Stomach smooth muscle (tissue), 2 donors: ENCODE measurements around the gene BTBD9.

Source experiments
- H3K27ac ChIP-seq: one replicate; pipeline ENCODE4 v1.7.0; 2013; ENCODE audit warnings: mild to moderate bottlenecking, low read length, inconsistent platforms
- H3K27me3 ChIP-seq, 2 donors: one replicate each; pipeline ENCODE4 v1.7.0; 2013; ENCODE audit warnings: low read length in 2 of 2; ENCODE audit not compliant: insufficient read depth in 2 of 2, control insufficient read depth in 1 of 2
- H3K36me3 ChIP-seq, 2 donors: one replicate each; pipeline ENCODE4 v1.7.0; 2013; ENCODE audit warnings: low read length in 2 of 2; ENCODE audit not compliant: control insufficient read depth in 2 of 2, insufficient read depth in 2 of 2
- H3K4me1 ChIP-seq: one replicate; pipeline ENCODE4 v1.7.0; 2013; ENCODE audit warnings: low read length; ENCODE audit not compliant: control insufficient read depth, insufficient read depth
- H3K4me3 ChIP-seq, 2 donors: one replicate each; pipeline ENCODE4 v1.7.0; 2013; ENCODE audit warnings: low read length in 2 of 2
- H3K9ac ChIP-seq, 2 donors: one replicate each; pipeline ENCODE4 v1.7.0; 2013; ENCODE audit warnings: low read length in 2 of 2, mild to moderate bottlenecking in 1 of 2
- H3K9me3 ChIP-seq, 2 donors: one replicate each; pipeline ENCODE4 v1.7.0; 2013; ENCODE audit warnings: low read length in 2 of 2; ENCODE audit not compliant: control insufficient read depth in 2 of 2
- donor health status: healthy.
- donor health status: Pancreatic carcinoma.

The BTBD9 gene

DNA sequence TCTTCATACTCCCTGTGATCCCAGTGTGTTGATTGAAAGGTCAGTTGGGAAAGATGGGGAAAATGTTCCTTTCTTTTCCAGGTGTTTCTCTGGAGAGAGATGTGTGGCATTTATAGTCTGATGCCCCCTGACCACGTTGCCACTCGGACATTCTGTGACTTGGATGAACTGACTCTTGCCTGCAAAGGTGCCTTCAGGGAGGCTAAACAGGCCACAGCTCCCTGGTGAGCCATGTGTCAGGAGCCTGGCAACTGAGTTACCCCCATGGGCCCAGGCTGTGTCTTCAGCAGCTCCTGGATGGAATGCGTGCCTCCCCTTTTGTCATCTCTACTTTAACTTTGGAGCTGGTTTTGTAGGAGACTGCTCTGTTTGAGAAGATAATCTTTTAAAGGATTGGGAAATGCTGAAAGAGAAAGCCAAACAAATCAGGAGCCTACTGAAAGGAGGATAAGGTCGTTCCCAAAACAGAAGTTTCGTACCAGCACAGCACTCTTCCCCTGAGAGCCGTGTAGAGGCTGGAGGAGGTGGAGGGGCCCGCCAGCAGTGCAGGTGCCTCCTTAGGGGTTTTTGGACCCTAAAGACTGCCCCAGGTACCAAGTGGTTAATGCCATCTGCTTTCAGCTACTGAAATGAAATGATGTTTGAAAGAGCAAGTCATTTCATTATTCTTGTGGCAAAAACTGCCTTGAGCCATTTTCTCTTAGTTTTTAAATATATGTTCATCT lies 497.4 kb downstream of the BTBD9 start:
- Histone ChIP-seq H3K36me3 (no peaks in the 10 kb centered on the region), H3K4me3 (no peak overlapping the region), H3K9me3 (no peaks in the 10 kb centered on the region), H3K9ac (no peak overlapping the region), H3K27ac (no peak overlapping the region), H3K4me1 (peaks cover 5% of the 10 kb centered on the region), H3K27me3 (no peaks in the 10 kb centered on the region)

DNA sequence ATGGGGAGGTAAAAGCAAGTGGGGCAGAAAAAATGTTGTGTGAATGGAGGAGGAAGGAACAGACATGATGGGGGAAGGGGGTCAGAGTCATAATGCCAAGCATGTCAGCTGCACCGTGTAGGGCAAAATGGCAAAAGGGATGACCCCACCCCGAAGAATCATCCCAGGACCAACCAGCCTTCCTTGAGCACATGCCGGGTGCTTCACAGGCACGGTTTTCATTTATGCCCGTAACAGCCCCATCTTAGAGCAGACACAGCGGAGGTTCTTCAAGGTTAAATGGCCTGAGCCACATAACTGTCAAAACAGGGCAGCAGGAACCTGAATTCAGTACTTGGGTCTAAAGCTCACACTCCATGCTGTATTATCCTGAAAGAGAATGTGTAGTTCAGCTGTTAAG lies 498.0 kb downstream of the BTBD9 start:
- Histone ChIP-seq H3K4me1 (peaks cover 5% of the 10 kb centered on the region), H3K9me3 (no peaks in the 10 kb centered on the region), H3K27me3 (no peaks in the 10 kb centered on the region), H3K9ac (no peak overlapping the region), H3K36me3 (no peaks in the 10 kb centered on the region), H3K4me3 (no peak overlapping the region), H3K27ac (no peak overlapping the region)

DNA sequence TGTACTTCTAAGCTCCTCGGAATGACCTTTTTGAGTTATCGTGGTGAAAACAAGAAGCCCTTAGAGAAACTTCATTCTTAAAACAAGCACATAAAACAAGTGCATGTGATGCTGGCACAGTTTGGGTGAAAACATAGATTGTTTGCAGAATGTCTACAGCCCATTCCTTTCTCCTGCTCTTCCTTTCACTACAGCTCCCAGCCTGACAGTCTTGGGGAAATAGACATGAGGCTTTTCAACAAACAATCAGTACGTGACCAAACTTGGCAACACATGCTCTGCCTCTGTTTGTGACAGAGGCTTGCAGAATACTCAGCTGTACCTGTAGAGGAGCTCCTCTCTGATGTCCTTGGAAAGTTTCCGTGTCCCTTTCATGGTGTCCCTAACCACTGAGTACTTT lies 498.6 kb downstream of the BTBD9 start:
- no peak overlapping the region for H3K9ac ChIP-seq

DNA sequence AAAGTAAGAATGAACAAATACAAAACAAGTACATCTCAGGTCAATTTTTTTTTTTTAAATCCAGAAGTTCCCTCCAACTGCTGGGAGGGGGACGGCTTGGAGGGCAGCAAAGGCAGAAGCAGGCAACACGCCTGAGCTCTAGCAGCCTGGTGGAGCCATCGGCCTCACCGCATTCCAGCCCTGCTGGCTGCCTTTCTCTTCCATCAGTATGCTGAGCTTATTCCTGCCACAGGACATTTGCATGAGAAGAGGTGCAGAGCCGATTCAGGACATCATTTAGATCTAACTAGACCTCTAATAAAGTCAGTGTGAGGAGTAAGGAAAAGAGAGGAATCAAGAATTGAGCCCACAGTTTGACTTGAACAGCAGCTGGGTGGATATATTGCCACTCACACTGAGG lies 501.4 kb downstream of the BTBD9 start:
- no peak overlapping the region for H3K27ac ChIP-seq

More for the DNA sequence above, 498.6 kb downstream of the BTBD9 start:
- peaks cover 9% of the 10 kb centered on the region for H3K4me1 ChIP-seq
- H3K27ac ChIP-seq = no peak overlapping the region
- no peaks in the 10 kb centered on the region for H3K27me3 ChIP-seq
- H3K9me3 ChIP-seq = no peaks in the 10 kb centered on the region
- H3K4me3 ChIP-seq = no peak overlapping the region
- H3K36me3 ChIP-seq = no peaks in the 10 kb centered on the region

DNA sequence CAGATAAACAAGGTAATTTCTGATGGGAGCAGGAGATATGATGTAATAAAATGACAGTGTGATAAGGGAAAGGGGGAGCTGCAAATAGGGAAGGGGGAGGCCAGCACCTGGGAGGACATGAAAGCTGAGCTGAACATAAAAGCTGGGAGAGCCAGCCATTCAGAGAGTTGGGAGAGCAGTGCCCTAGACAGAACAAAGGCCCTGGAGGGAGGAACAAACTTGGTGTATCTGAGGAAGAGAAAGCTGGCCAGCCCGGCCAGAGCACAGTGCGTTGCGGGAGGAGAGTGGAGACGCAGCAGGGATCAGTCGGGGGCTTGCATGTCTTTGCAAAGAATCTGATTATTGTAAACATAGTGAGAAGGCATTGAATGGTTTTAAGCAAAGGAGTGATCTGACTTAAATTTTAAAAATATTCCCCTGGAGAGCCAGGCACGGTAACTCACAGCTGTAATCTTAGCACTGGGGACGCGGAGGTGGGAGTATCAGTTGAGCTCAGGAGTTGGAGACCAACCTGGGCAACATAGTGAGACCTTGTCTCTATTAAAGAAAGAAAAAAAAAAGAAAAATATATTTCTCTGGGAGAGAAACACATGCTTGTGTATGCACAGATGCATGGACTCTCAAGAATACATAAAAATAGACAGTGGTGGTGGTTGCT lies 502.0 kb downstream of the BTBD9 start:
- no peaks in the 10 kb centered on the region for H3K9me3 ChIP-seq
- H3K9ac ChIP-seq = no peak overlapping the region
- H3K27ac ChIP-seq = no peak overlapping the region
- H3K36me3 ChIP-seq = no peaks in the 10 kb centered on the region
- no peaks in the 10 kb centered on the region for H3K27me3 ChIP-seq
- H3K4me1 ChIP-seq = peaks cover 15% of the 10 kb centered on the region
- H3K4me3 ChIP-seq = no peak overlapping the region

More for the DNA sequence above, 501.4 kb downstream of the BTBD9 start:
- Histone ChIP-seq H3K9ac (no peak overlapping the region), H3K27me3 (no peaks in the 10 kb centered on the region), H3K9me3 (no peaks in the 10 kb centered on the region), H3K4me1 (peaks cover 20% of the 10 kb centered on the region), H3K4me3 (no peak overlapping the region), H3K36me3 (no peaks in the 10 kb centered on the region)

DNA sequence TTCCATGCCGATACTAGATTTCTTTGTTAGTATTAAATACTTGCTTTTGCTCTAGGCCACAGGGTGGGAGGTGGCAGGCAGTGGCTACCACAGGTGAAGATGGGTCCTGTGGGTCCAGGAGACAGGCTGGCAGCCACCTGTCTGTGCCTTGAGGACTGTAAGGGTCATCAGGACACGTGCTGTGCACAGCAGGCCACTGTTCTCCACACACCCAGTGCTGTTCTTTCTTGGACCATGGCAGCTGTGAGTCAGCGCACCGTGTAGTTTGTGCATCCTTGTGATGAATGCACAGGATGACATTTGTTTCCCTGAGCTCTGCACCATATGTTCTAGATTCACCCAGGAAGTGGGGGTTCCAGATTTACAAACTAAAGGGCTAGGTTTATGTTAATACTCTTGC lies 503.2 kb downstream of the BTBD9 start:
- Histone ChIP-seq H3K4me3 (no peak overlapping the region), H3K9me3 (no peaks in the 10 kb centered on the region), H3K4me1 (peaks cover 18% of the 10 kb centered on the region), H3K36me3 (no peaks in the 10 kb centered on the region), H3K27ac (no peak overlapping the region), H3K27me3 (no peaks in the 10 kb centered on the region), H3K9ac (no peak overlapping the region)

DNA sequence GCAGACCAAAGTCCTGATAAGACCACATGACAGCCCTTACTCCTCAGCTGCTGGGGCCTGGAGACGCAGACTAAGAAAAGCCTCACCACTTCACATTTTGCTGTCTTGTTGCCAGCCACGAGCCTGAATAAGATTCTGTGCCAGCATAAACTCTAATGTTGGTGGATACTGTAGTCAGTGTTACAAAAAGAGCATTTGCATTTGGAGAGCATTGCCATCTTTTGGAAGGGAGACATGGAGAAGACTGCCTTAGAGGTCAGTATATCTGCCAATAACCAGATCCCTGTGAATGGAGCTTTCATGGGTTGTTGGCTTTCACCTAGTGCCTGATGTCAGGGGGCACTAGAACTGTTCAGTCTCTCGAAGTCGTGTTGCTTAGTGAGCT lies 505.0 kb downstream of the BTBD9 start:
- Histone ChIP-seq H3K4me3 (no peak overlapping the region), H3K9ac (no peak overlapping the region), H3K4me1 (peaks cover 18% of the 10 kb centered on the region), H3K27me3 (no peaks in the 10 kb centered on the region), H3K27ac (no peak overlapping the region), H3K36me3 (no peaks in the 10 kb centered on the region), H3K9me3 (no peaks in the 10 kb centered on the region)

DNA sequence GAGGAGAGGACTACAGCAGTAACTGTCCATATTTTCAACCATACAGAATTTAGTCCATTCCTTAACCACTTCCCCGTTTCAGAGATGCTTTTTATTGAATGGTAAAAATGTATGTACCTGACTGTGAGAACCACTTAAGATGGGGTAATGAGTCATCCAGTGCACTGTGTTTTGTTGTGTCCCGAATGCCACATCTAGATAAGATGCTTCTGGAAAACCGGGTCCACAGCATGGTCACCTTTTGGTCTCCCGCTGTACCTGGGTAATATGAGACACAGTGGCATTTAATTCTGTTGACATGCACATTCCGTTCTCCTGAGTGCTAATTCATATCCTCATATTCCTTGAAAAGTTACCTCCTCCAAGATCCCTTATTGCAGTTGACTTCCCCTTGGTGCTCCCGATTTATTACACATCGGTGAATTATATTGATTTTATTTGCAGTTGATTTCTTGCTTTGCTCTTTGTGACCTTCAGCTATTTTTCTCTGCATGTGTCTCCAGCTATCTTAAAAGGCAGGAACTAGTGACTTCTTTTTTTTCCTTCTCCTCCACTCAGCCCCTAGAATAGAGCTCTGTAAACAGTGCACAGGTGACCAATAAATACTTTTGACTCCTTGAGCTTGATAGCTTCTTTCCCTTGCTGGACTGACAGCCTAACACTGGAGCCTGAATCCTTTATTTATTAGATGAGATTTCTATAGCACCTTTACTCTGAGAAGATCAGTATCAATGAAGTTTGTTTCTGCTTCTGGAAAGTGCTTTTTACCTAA lies 505.6 kb downstream of the BTBD9 start:
- H3K4me3 ChIP-seq = no peak overlapping the region
- no peaks in the 10 kb centered on the region for H3K27me3 ChIP-seq
- no peak overlapping the region for H3K9ac ChIP-seq
- H3K27ac ChIP-seq = no peak overlapping the region
- no peaks in the 10 kb centered on the region for H3K9me3 ChIP-seq
- peaks cover 18% of the 10 kb centered on the region for H3K4me1 ChIP-seq
- no peaks in the 10 kb centered on the region for H3K36me3 ChIP-seq

DNA sequence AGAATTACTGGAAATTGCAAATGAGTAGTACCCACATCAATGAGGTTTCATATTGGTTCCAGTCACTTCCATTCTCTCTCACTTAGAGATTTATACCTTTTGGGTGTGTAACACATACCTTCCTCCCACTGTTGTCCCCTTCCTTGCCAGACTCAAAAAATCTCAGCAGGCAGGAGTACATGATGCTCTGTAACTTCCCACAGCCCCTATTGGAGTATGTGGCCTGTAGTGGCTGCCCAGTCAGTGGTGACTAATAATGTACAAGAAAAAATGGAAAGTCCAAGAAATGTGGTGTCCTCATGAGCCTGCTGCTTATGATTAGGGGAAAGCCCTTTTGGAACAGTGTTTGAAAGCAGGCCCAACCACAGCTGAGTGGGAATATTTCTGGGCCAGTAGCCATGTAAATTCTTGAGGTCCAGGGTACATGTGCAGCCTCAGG lies 508.2 kb downstream of the BTBD9 start:
- H3K27me3 ChIP-seq = no peaks in the 10 kb centered on the region
- peaks cover 18% of the 10 kb centered on the region for H3K4me1 ChIP-seq
- no peak overlapping the region for H3K9ac ChIP-seq
- H3K4me3 ChIP-seq = no peak overlapping the region
- no peak overlapping the region for H3K27ac ChIP-seq
- no peaks in the 10 kb centered on the region for H3K9me3 ChIP-seq
- no peaks in the 10 kb centered on the region for H3K36me3 ChIP-seq

DNA sequence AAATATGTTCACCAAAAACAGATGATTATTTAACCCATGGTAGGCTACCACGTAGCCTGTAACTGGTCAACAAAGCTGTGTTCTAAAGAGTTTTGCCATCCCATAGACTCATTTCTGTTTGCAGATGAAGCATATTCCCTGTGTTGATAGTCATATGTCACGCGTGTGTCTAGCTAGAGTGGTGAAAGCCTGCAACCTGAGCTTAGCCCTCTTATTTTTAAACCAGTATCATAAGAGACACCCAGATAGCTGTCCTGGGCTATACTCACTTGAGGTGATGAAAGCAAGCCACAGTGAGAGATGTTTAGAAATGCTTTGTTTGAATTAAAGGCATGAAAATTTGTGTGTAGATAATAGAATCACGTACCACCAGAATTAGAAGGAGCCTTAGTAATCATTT lies 512.4 kb downstream of the BTBD9 start:
- no peak overlapping the region for H3K9ac ChIP-seq
- peaks cover 0 to 2% of the 10 kb centered on the region in 2 donors for H3K36me3 ChIP-seq

More for the DNA sequence above, 512.4 kb downstream of the BTBD9 start:
- H3K9me3 ChIP-seq = no peaks in the 10 kb centered on the region
- H3K4me3 ChIP-seq = no peak overlapping the region
- peaks cover 4% of the 10 kb centered on the region for H3K4me1 ChIP-seq
- no peak overlapping the region for H3K27ac ChIP-seq
- H3K27me3 ChIP-seq = no peaks in the 10 kb centered on the region
